Transverse colon (tissue), 4 donors: ENCODE data around the gene CERK. TPM values are rescaled to one million over a fixed set of nuclear protein-coding genes. Genes with fewer than 3 reads are reported as not detected.

ENCODE experiments used
- DNase-seq: peaks from one replicate; pipeline ENCODE4 v3.0.0-alpha.2; 2019
- H3K27ac ChIP-seq, 4 donors: fragments of 200-600 bp; sonication (generic); 2 replicates each; pipeline ENCODE4 v1.5.1; 2016 to 2018; ENCODE audit warnings: inconsistent platforms in 4 of 4
- H3K27me3 ChIP-seq: fragments of 200-600 bp; sonication (generic); 2 replicates; pipeline ENCODE4 v1.5.1; 2017; ENCODE audit warnings: inconsistent platforms
- H3K36me3 ChIP-seq, 4 donors: fragments of 200-600 bp; sonication (generic); 2 replicates each; pipeline ENCODE4 v1.5.1; 2017 to 2019; ENCODE audit warnings: inconsistent platforms in 4 of 4
- H3K4me1 ChIP-seq, 4 donors: fragments of 200-600 bp; sonication (generic); 2 replicates each; pipeline ENCODE4 v1.5.1; 2017 to 2020; ENCODE audit warnings: inconsistent platforms in 4 of 4
- H3K4me3 ChIP-seq, 4 donors: fragments of 200-600 bp; sonication (generic); 1 replicate in 1 of 4; 2 replicates in 3 of 4; pipeline versions ENCODE4 v1.5.1 to v1.6.1; 2017 to 2019; ENCODE audit warnings: inconsistent platforms in 4 of 4
- H3K9me3 ChIP-seq, 2 donors: fragments of 200-600 bp; sonication (generic); 2 replicates each; pipeline ENCODE4 v1.5.1; 2017 to 2019; ENCODE audit warnings: inconsistent platforms in 2 of 2
- CTCF ChIP-seq, 5 experiments: fragments of 200-600 bp in 3 of 5; fragments of 450-650 bp in 2 of 5; sonication (generic) in 3 of 5; IDR thresholded peaks; 1 replicate in 2 of 5; 2 replicates in 3 of 5; pipeline ENCODE4 v1.5.1; 2016 to 2017; ENCODE audit warnings: antibody characterized with exemption in 5 of 5, inconsistent platforms in 3 of 5, mild to moderate bottlenecking in 2 of 5, moderate library complexity in 1 of 5
- EP300 ChIP-seq: sonication (generic); formaldehyde crosslinking; IDR thresholded peaks from one replicate; pipeline ENCODE4 v1.6.1; 2017; ENCODE audit warnings: antibody characterized with exemption, low read depth
- POLR2A ChIP-seq: fragments of 450-650 bp; IDR thresholded peaks from one replicate; pipeline ENCODE4 v1.6.1; 2016; ENCODE audit warnings: antibody characterized with exemption, mild to moderate bottlenecking, moderate library complexity
- POLR2AphosphoS5 ChIP-seq, 3 donors: sonication (generic); formaldehyde crosslinking; IDR thresholded peaks; one replicate each; pipeline ENCODE4 v1.6.1; 2016; ENCODE audit warnings: antibody characterized with exemption in 3 of 3
- WGBS, 2 donors: methylation state at CpG; one replicate each; pipeline ENCODE4 v1.1.5; 2018; ENCODE audit warnings: low coverage in 1 of 2; 5-methylcytosine and 5-hydroxymethylcytosine counted together
- in situ Hi-C, 4 donors: fragments of 200-750 bp; cut with MboI; loops; one replicate each; pipeline versions ENCODE4 v1.15.0 to v1.15.1; 2017; ENCODE audit warnings: low sequenced_read_pairs in 3 of 4, low pct_ligation_motif_present in 1 of 4, low pct_unique_long_range_greater_than_20kb in 1 of 4
- intact Hi-C: fragments of 100-400 bp; cut with DNase I; formaldehyde crosslinking; loops from one replicate; pipeline ENCODE4 v1.15.1; 2023; ENCODE audit warnings: low total_unique reads
- total RNA-seq, 4 donors: library from RNA; depleted of rRNA; stranded (reverse); fragments of >200 nt; gene quantifications; one replicate each; pipeline ENCODE4 v1.1.0, GENCODE V29; 2016

CERK gene
- total RNA-seq, 4 donors from 2014 or later: 13.7 to 72.2 (median 63.5) TPM

GRCh38 chr22:46699091-46699490 lies 39.0 kb downstream of the CERK start:
- intact Hi-C loops: no loop called here
- 94% methylated on average over 17 of the region's 17 CpGs; no CpG with 5 or more reads in 1 of the 2 donors for WGBS, 2 donors
- no peak overlapping the region for H3K4me3 ChIP-seq
- H3K4me1 ChIP-seq: no peaks in the 10 kb centered on the region
- H3K27me3 ChIP-seq: no peaks in the 10 kb centered on the region
- peaks cover 0 to 63% (median 28%) of the 10 kb centered on the region in 4 donors for H3K36me3 ChIP-seq
- TF ChIP-seq CTCF (IDR thresholded peaks at IDR 0.05) (no peak), POLR2A (no peak), POLR2AphosphoS5 (IDR thresholded peaks at IDR 0.05) (no peak), EP300 (no peak)
- H3K9me3 ChIP-seq: no peaks in the 10 kb centered on the region
- in situ Hi-C loops: no loop called here
- no peak for DNase-seq
- H3K27ac ChIP-seq: no peak overlapping the region

GRCh38 chr22:46697811-46698515 lies 40.1 kb downstream of the CERK start:
- WGBS, 2 donors: 80 to 95% methylated on average over 2 to 23 of the region's 24 CpGs
- TF ChIP-seq EP300 (no peak), POLR2AphosphoS5 (IDR thresholded peaks at IDR 0.05) (no peak), CTCF (IDR thresholded peaks at IDR 0.05) (no peak), POLR2A (no peak)
- H3K27ac ChIP-seq: no peak overlapping the region
- H3K4me3 ChIP-seq: no peak overlapping the region
- peaks cover 0 to 64% (median 28%) of the 10 kb centered on the region in 4 donors for H3K36me3 ChIP-seq
- DNase-seq: no peak
- H3K27me3 ChIP-seq: no peaks in the 10 kb centered on the region
- H3K9me3 ChIP-seq: no peaks in the 10 kb centered on the region
- H3K4me1 ChIP-seq: no peaks in the 10 kb centered on the region
- in situ Hi-C loops (no loop called here), intact Hi-C loops (no loop called here)

DNA sequence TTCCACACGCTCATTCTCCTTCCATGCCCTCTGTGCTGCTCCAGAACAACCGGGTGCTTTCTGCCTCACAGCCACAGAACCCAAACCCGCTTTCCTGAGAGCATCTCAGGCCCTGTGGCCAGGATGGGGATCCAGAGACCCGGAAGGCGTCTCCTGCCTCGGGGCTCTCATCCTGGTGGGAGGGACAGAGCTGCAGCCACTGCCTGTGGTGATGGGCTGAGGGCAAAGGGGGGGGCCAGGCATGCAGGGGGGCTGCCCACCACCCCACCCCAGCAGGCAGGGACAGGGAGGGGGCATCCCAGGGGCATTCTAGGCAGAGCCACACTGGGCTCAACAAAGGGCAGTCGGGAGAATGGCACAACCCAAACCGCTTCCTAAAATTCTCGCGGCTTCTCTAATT lies 41.4 kb downstream of the CERK start:
- intact Hi-C loops (no loop called here), in situ Hi-C loops (no loop called here)
- TF ChIP-seq CTCF (IDR thresholded peaks at IDR 0.05): no peak
- TF ChIP-seq POLR2A: no peak
- no peaks in the 10 kb centered on the region for H3K27me3 ChIP-seq
- no peaks in the 10 kb centered on the region for H3K4me1 ChIP-seq
- no peaks in the 10 kb centered on the region for H3K9me3 ChIP-seq
- WGBS, 2 donors: 94 to 100% methylated on average over 4 to 10 of the region's 10 CpGs
- H3K36me3 ChIP-seq: peaks cover 0 to 68% (median 28%) of the 10 kb centered on the region in 4 donors
- DNase-seq: no peak
- no peak overlapping the region for H3K27ac ChIP-seq
- H3K4me3 ChIP-seq: no peak overlapping the region

- H3K27ac ChIP-seq: no peak overlapping the region
- TF ChIP-seq CTCF (IDR thresholded peaks at IDR 0.05) (no peak), EP300 (no peak), POLR2AphosphoS5 (IDR thresholded peaks at IDR 0.05) (no peak), POLR2A (no peak)
- H3K36me3 ChIP-seq: peaks cover 0 to 67% (median 27%) of the 10 kb centered on the region in 4 donors
- 85% methylated on average over 11 of the region's 11 CpGs; no CpG with 5 or more reads in 1 of the 2 donors for WGBS, 2 donors
- DNase-seq: no peak
- no peaks in the 10 kb centered on the region for H3K9me3 ChIP-seq
- H3K27me3 ChIP-seq: no peaks in the 10 kb centered on the region
- in situ Hi-C loops: no loop called here
- H3K4me3 ChIP-seq: no peak overlapping the region
- intact Hi-C loops: no loop called here
- no peaks in the 10 kb centered on the region for H3K4me1 ChIP-seq
Observed at GRCh38 chr22:46696229-46696518, 41.9 kb downstream of the CERK start.
